ENCODE data around the gene RALGAPA2.

DNA sequence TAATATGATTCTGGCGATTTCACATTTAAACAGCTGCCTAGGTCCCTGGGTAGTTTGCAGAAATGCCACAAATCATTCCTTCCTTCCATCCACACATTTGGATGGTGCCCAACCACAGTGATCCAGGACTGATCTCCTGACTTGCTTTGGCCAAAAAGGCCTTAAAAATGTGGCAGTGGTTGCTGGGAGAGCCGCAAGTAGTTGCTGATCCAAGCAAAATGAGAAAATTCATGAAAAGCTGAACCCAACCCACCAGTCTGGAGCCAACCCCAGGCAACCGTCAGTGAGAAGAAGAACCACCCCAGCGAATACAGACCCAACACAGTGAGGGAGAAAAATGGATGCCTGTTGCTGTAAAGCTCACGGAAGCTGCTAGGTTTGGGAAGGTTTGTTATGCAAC lies 25.1 kb downstream of the RALGAPA2 start:
- TF ChIP-seq, protein P1, sequence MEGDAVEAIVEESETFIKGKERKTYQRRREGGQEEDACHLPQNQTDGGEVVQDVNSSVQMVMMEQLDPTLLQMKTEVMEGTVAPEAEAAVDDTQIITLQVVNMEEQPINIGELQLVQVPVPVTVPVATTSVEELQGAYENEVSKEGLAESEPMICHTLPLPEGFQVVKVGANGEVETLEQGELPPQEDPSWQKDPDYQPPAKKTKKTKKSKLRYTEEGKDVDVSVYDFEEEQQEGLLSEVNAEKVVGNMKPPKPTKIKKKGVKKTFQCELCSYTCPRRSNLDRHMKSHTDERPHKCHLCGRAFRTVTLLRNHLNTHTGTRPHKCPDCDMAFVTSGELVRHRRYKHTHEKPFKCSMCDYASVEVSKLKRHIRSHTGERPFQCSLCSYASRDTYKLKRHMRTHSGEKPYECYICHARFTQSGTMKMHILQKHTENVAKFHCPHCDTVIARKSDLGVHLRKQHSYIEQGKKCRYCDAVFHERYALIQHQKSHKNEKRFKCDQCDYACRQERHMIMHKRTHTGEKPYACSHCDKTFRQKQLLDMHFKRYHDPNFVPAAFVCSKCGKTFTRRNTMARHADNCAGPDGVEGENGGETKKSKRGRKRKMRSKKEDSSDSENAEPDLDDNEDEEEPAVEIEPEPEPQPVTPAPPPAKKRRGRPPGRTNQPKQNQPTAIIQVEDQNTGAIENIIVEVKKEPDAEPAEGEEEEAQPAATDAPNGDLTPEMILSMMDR (IDR thresholded peaks at IDR 0.05): no peak
- no peak for TF ChIP-seq ZFX (IDR thresholded peaks at IDR 0.05; ENCODE audit: borderline replicate concordance)
